Activated T-helper 2 cell treated with anti-CD3 and anti-CD28 coated beads, Interferon-gamma antibody, Interleukin-2, Interleukin-4, amounts not matched to agents 10 μg/mL and 5 μg/mL and 100 μg/mL, durations not matched to agents 14 hours and 24 hours and 36 hours (primary cell): ENCODE data around the gene MAP1A. TPM values are rescaled to one million over a fixed set of nuclear protein-coding genes. Genes with fewer than 3 reads are reported as not detected.
"Not testable (repeated sequence)": the region's sequence is repeated elsewhere in the genome, so short reads cannot be mapped to it uniquely, and the experiment has no call there.

Experiments
- DNase-seq: peaks from one replicate; pipeline ENCODE4 v3.0.0; 2021; ENCODE audit warnings: low spot score
- H3K27ac Mint-ChIP-seq: one replicate; pipeline ENCODE4 v1.8.0; 2021; ENCODE audit warnings: mixed read lengths
- H3K27me3 Mint-ChIP-seq: one replicate; pipeline ENCODE4 v1.8.0; 2021; ENCODE audit warnings: low read depth, mixed read lengths
- H3K36me3 Mint-ChIP-seq: one replicate; pipeline ENCODE4 v1.8.0; 2021; ENCODE audit warnings: low read depth, mixed read lengths
- H3K4me1 Mint-ChIP-seq: one replicate; pipeline ENCODE4 v1.8.0; 2021; ENCODE audit warnings: low read depth, mixed read lengths
- H3K4me3 Mint-ChIP-seq: one replicate; pipeline ENCODE4 v1.8.0; 2021; ENCODE audit warnings: low read depth, mild to moderate bottlenecking, moderate library complexity, mixed read lengths
- H3K9me3 Mint-ChIP-seq: one replicate; pipeline ENCODE4 v1.8.0; 2021; ENCODE audit warnings: mixed read lengths
- intact Hi-C: fragments of 100-400 bp; cut with micrococcal nuclease; formaldehyde crosslinking; loops from one replicate; pipeline ENCODE4 v1.15.1; 2023
- total RNA-seq: library from RNA; stranded (reverse); gene quantifications from 2 replicates; pipeline ENCODE4 v1.2.3, GENCODE V29; 2022

Gene MAP1A
- total RNA-seq, 1 donor from 2014 or later, result 1.9 TPM

- Mint-ChIP-seq H3K36me3 (peaks cover 5% of the 10 kb centered on the region), H3K27ac (no peak overlapping the region), H3K4me3 (no peak overlapping the region), H3K4me1 (no peaks in the 10 kb centered on the region), H3K27me3 (no peaks in the 10 kb centered on the region), H3K9me3 (no peaks in the 10 kb centered on the region)
- no peak for DNase-seq
- intact Hi-C loops, result no loop called here
These were observed 30.1 kb downstream of the MAP1A start for GRCh38 chr15:43547539-43547938.

GRCh38 chr15:43550527-43551363, 33.3 kb downstream of the MAP1A start:
- Mint-ChIP-seq H3K4me1 (no peaks in the 10 kb centered on the region), H3K27me3 (no peaks in the 10 kb centered on the region), H3K4me3 (no peak overlapping the region), H3K9me3 (no peaks in the 10 kb centered on the region), H3K27ac (no peak overlapping the region), H3K36me3 (peaks cover 5% of the 10 kb centered on the region)
- intact Hi-C loops, result no loop called here
- no peak for DNase-seq

- no peak overlapping the region for H3K27ac Mint-ChIP-seq
- no peaks in the 10 kb centered on the region for H3K9me3 Mint-ChIP-seq
- no peak for DNase-seq
- intact Hi-C loops, result no loop called here
- H3K27me3 Mint-ChIP-seq, result no peaks in the 10 kb centered on the region
- H3K4me3 Mint-ChIP-seq, result no peak overlapping the region
- peaks cover 5% of the 10 kb centered on the region for H3K36me3 Mint-ChIP-seq
- no peaks in the 10 kb centered on the region for H3K4me1 Mint-ChIP-seq
These were observed 34.8 kb downstream of the MAP1A start for GRCh38 chr15:43552256-43552655.

GRCh38 chr15:43552986-43553385, 35.6 kb downstream of the MAP1A start:
- H3K27ac Mint-ChIP-seq, result no peak overlapping the region
- H3K36me3 Mint-ChIP-seq, result peaks cover 3% of the 10 kb centered on the region
- H3K4me1 Mint-ChIP-seq, result no peaks in the 10 kb centered on the region
- no peaks in the 10 kb centered on the region for H3K27me3 Mint-ChIP-seq
- intact Hi-C loops, result no loop called here
- DNase-seq, result no peak
- no peaks in the 10 kb centered on the region for H3K9me3 Mint-ChIP-seq
- no peak overlapping the region for H3K4me3 Mint-ChIP-seq

- intact Hi-C loops, H3K4me3 Mint-ChIP-seq, H3K27ac Mint-ChIP-seq, H3K36me3 Mint-ChIP-seq, H3K9me3 Mint-ChIP-seq, H3K27me3 Mint-ChIP-seq, DNase-seq, H3K4me1 Mint-ChIP-seq: not testable (repeated sequence)
These were observed 45.3 kb downstream of the MAP1A start for GRCh38 chr15:43562753-43563152.

- H3K36me3 Mint-ChIP-seq, H3K9me3 Mint-ChIP-seq, H3K27me3 Mint-ChIP-seq, intact Hi-C loops, DNase-seq, H3K27ac Mint-ChIP-seq, H3K4me1 Mint-ChIP-seq, H3K4me3 Mint-ChIP-seq: not testable (repeated sequence)
These were observed 46.4 kb downstream of the MAP1A start for GRCh38 chr15:43563793-43564192.

GRCh38 chr15:43566615-43567014, 49.2 kb downstream of the MAP1A start:
- DNase-seq, intact Hi-C loops, H3K4me3 Mint-ChIP-seq, H3K27ac Mint-ChIP-seq, H3K27me3 Mint-ChIP-seq, H3K4me1 Mint-ChIP-seq, H3K36me3 Mint-ChIP-seq, H3K9me3 Mint-ChIP-seq: not testable (repeated sequence)

- intact Hi-C loops, DNase-seq, H3K9me3 Mint-ChIP-seq, H3K27me3 Mint-ChIP-seq, H3K4me1 Mint-ChIP-seq, H3K36me3 Mint-ChIP-seq, H3K27ac Mint-ChIP-seq, H3K4me3 Mint-ChIP-seq: not testable (repeated sequence)
These were observed 57.2 kb downstream of the MAP1A start for GRCh38 chr15:43574607-43575006.

Other genes starting within 250 kb of the MAP1A start
- gene TGM7, start 215.4 kb upstream of the MAP1A start, total RNA-seq, result not detected in 2 replicates
- gene LCMT2, start 187.0 kb upstream of the MAP1A start, total RNA-seq, result 15.7 and 16.8 TPM in 2 replicates
- 31.4 and 33.1 TPM in 2 replicates for gene ZSCAN29, start 146.6 kb upstream of the MAP1A start, total RNA-seq
- 40.9 and 48.2 TPM in 2 replicates for gene TUBGCP4, start 146.5 kb upstream of the MAP1A start, total RNA-seq
- gene TP53BP1, start 24.5 kb upstream of the MAP1A start, total RNA-seq, result 43.8 and 46.6 TPM in 2 replicates
- gene PPIP5K1, start 72.6 kb downstream of the MAP1A start, total RNA-seq, result 62.4 and 71.6 TPM in 2 replicates
- 0.32 and 0.53 TPM in 2 replicates for gene CKMT1B, start 76.4 kb downstream of the MAP1A start, total RNA-seq
- 0.30 and 0.55 TPM in 2 replicates for gene STRC, start 101.2 kb downstream of the MAP1A start, total RNA-seq
- 8.3 and 9.8 TPM in 2 replicates for gene CATSPER2, start 131.2 kb downstream of the MAP1A start, total RNA-seq
- 0.11 and 0.48 TPM in 2 replicates for gene CKMT1A, start 176.3 kb downstream of the MAP1A start, total RNA-seq
- 370 and 384 TPM in 2 replicates for gene PDIA3, start 228.8 kb downstream of the MAP1A start, total RNA-seq